Measurements from ENCODE around the gene SHISA5. TPM values are rescaled to one million over a fixed set of nuclear protein-coding genes. Genes with fewer than 3 reads are reported as not detected.

Gene SHISA5
- total RNA-seq, 1 donor from 2014 or later: 283 TPM

- Mint-ChIP-seq H3K9me3 (ENCODE audit: unreplicated experiment) (no peaks in the 10 kb centered on the region), H3K36me3 (ENCODE audit: low read depth, unreplicated experiment) (peaks cover 18% of the 10 kb centered on the region), H3K27ac (ENCODE audit: unreplicated experiment) (no peak overlapping the region), H3K4me3 (ENCODE audit: unreplicated experiment) (peak overlapping the region; percentile 14), H3K27me3 (ENCODE audit: unreplicated experiment) (peaks cover 26% of the 10 kb centered on the region), H3K4me1 (ENCODE audit: unreplicated experiment) (peaks cover 24% of the 10 kb centered on the region)
- no peak for TF ChIP-seq CTCF (IDR thresholded peaks at IDR 0.05; ENCODE audit: unreplicated experiment)
- DNase-seq (ENCODE audit: low spot score): no peak
Observed at GRCh38 chr3:48423241-48423882, 80.6 kb downstream of the SHISA5 start.

- Mint-ChIP-seq H3K27ac (ENCODE audit: unreplicated experiment) (no peak overlapping the region), H3K36me3 (ENCODE audit: low read depth, unreplicated experiment) (peaks cover 18% of the 10 kb centered on the region), H3K9me3 (ENCODE audit: unreplicated experiment) (no peaks in the 10 kb centered on the region), H3K4me1 (ENCODE audit: unreplicated experiment) (peaks cover 17% of the 10 kb centered on the region), H3K4me3 (ENCODE audit: unreplicated experiment) (peak overlapping the region; percentile 14), H3K27me3 (ENCODE audit: unreplicated experiment) (peaks cover 19% of the 10 kb centered on the region)
- no peak for TF ChIP-seq CTCF (IDR thresholded peaks at IDR 0.05; ENCODE audit: unreplicated experiment)
- no peak for DNase-seq (ENCODE audit: low spot score)
Observed at GRCh38 chr3:48422681-48423080, 81.3 kb downstream of the SHISA5 start.

- peaks cover 18% of the 10 kb centered on the region for H3K36me3 Mint-ChIP-seq (ENCODE audit: low read depth, unreplicated experiment)
- peaks cover 17% of the 10 kb centered on the region for H3K27me3 Mint-ChIP-seq (ENCODE audit: unreplicated experiment)
- no peak for TF ChIP-seq CTCF (IDR thresholded peaks at IDR 0.05; ENCODE audit: unreplicated experiment)
- peaks cover 13% of the 10 kb centered on the region for H3K4me1 Mint-ChIP-seq (ENCODE audit: unreplicated experiment)
- H3K9me3 Mint-ChIP-seq (ENCODE audit: unreplicated experiment): no peaks in the 10 kb centered on the region
- no peak for DNase-seq (ENCODE audit: low spot score)
- H3K27ac Mint-ChIP-seq (ENCODE audit: unreplicated experiment): no peak overlapping the region
- no peak overlapping the region for H3K4me3 Mint-ChIP-seq (ENCODE audit: unreplicated experiment)
Observed at GRCh38 chr3:48422272-48422671, 81.7 kb downstream of the SHISA5 start.

- H3K27ac Mint-ChIP-seq (ENCODE audit: unreplicated experiment): no peak overlapping the region
- DNase-seq (ENCODE audit: low spot score): no peak
- H3K9me3 Mint-ChIP-seq (ENCODE audit: unreplicated experiment): no peaks in the 10 kb centered on the region
- no peak for TF ChIP-seq CTCF (IDR thresholded peaks at IDR 0.05; ENCODE audit: unreplicated experiment)
- H3K4me1 Mint-ChIP-seq (ENCODE audit: unreplicated experiment): peaks cover 4% of the 10 kb centered on the region
- H3K36me3 Mint-ChIP-seq (ENCODE audit: low read depth, unreplicated experiment): peaks cover 14% of the 10 kb centered on the region
- H3K27me3 Mint-ChIP-seq (ENCODE audit: unreplicated experiment): peaks cover 10% of the 10 kb centered on the region
- H3K4me3 Mint-ChIP-seq (ENCODE audit: unreplicated experiment): peak overlapping the region; percentile 42
Observed at GRCh38 chr3:48420561-48420960, 83.4 kb downstream of the SHISA5 start.

GRCh38 chr3:48419597-48419996 lies 84.4 kb downstream of the SHISA5 start:
- no peak overlapping the region for H3K4me3 Mint-ChIP-seq (ENCODE audit: unreplicated experiment)
- H3K27ac Mint-ChIP-seq (ENCODE audit: unreplicated experiment): no peak overlapping the region
- no peak for TF ChIP-seq CTCF (IDR thresholded peaks at IDR 0.05; ENCODE audit: unreplicated experiment)
- no peak for DNase-seq (ENCODE audit: low spot score)
- no peaks in the 10 kb centered on the region for H3K4me1 Mint-ChIP-seq (ENCODE audit: unreplicated experiment)
- peaks cover 13% of the 10 kb centered on the region for H3K36me3 Mint-ChIP-seq (ENCODE audit: low read depth, unreplicated experiment)
- peaks cover 8% of the 10 kb centered on the region for H3K27me3 Mint-ChIP-seq (ENCODE audit: unreplicated experiment)
- H3K9me3 Mint-ChIP-seq (ENCODE audit: unreplicated experiment): no peaks in the 10 kb centered on the region

Data from endothelial cell (in vitro differentiated cells).